Measurements from ENCODE around the gene NRXN2.

The NRXN2 gene

GRCh38 chr11:64629796-64630562, 93.0 kb downstream of the NRXN2 start:
- whole genome bisulfite sequencing, result 72% methylated on average over 56 of the region's 56 CpGs
- Histone ChIP-seq H3K4me1 (ENCODE audit: insufficient read depth, low read length) (peaks cover 6% of the 10 kb centered on the region), H3K27ac (ENCODE audit: low read depth, low read length) (no peak overlapping the region), H3K9ac (ENCODE audit: low read depth, low read length) (no peak overlapping the region), H3K4me3 (ENCODE audit: low read length) (peak overlapping the region; percentile 31; the same call in 1 of the 2 replicates), H3K36me3 (ENCODE audit: insufficient read depth, low read length) (no peaks in the 10 kb centered on the region), H3K9me3 (ENCODE audit: insufficient read depth, low read depth, low read length) (no peaks in the 10 kb centered on the region), H3K27me3 (ENCODE audit: insufficient read depth, low read length) (peaks cover 8% of the 10 kb centered on the region; the same call in 1 of the 2 replicates)

GRCh38 chr11:64629103-64629502, 93.9 kb downstream of the NRXN2 start:
- Histone ChIP-seq H3K9ac (ENCODE audit: low read depth, low read length) (no peak overlapping the region), H3K4me3 (ENCODE audit: low read length) (no peak overlapping the region), H3K27me3 (ENCODE audit: insufficient read depth, low read length) (peaks cover 8% of the 10 kb centered on the region; the same call in 1 of the 2 replicates), H3K9me3 (ENCODE audit: insufficient read depth, low read depth, low read length) (no peaks in the 10 kb centered on the region), H3K4me1 (ENCODE audit: insufficient read depth, low read length) (peaks cover 6% of the 10 kb centered on the region), H3K36me3 (ENCODE audit: insufficient read depth, low read length) (no peaks in the 10 kb centered on the region), H3K27ac (ENCODE audit: low read depth, low read length) (no peak overlapping the region)
- WGBS, result 88% methylated on average over 6 of the region's 6 CpGs

GRCh38 chr11:64628596-64628995, 94.4 kb downstream of the NRXN2 start:
- 93% methylated on average over 2 of the region's 2 CpGs for WGBS
- Histone ChIP-seq H3K9ac (ENCODE audit: low read depth, low read length) (no peak overlapping the region), H3K27me3 (ENCODE audit: insufficient read depth, low read length) (peaks cover 8% of the 10 kb centered on the region; the same call in 1 of the 2 replicates), H3K4me1 (ENCODE audit: insufficient read depth, low read length) (peaks cover 6% of the 10 kb centered on the region), H3K36me3 (ENCODE audit: insufficient read depth, low read length) (no peaks in the 10 kb centered on the region), H3K4me3 (ENCODE audit: low read length) (no peak overlapping the region), H3K9me3 (ENCODE audit: insufficient read depth, low read depth, low read length) (no peaks in the 10 kb centered on the region), H3K27ac (ENCODE audit: low read depth, low read length) (no peak overlapping the region)

- H3K36me3 ChIP-seq (ENCODE audit: insufficient read depth, low read length), result no peaks in the 10 kb centered on the region
- no peak overlapping the region for H3K9ac ChIP-seq (ENCODE audit: low read depth, low read length)
- H3K27me3 ChIP-seq (ENCODE audit: insufficient read depth, low read length), result peaks cover 8% of the 10 kb centered on the region; the same call in 1 of the 2 replicates
- no peak overlapping the region for H3K27ac ChIP-seq (ENCODE audit: low read depth, low read length)
- WGBS, result 92% methylated on average over 4 of the region's 4 CpGs
- no peak overlapping the region for H3K4me3 ChIP-seq (ENCODE audit: low read length)
- no peaks in the 10 kb centered on the region for H3K9me3 ChIP-seq (ENCODE audit: insufficient read depth, low read depth, low read length)
- H3K4me1 ChIP-seq (ENCODE audit: insufficient read depth, low read length), result peaks cover 6% of the 10 kb centered on the region
These were observed 95.6 kb downstream of the NRXN2 start for GRCh38 chr11:64627371-64627770.

- Histone ChIP-seq H3K27me3 (ENCODE audit: insufficient read depth, low read length) (peaks cover 8% of the 10 kb centered on the region; the same call in 1 of the 2 replicates), H3K9me3 (ENCODE audit: insufficient read depth, low read depth, low read length) (no peaks in the 10 kb centered on the region), H3K27ac (ENCODE audit: low read depth, low read length) (no peak overlapping the region), H3K36me3 (ENCODE audit: insufficient read depth, low read length) (no peaks in the 10 kb centered on the region), H3K9ac (ENCODE audit: low read depth, low read length) (no peak overlapping the region), H3K4me3 (ENCODE audit: low read length) (no peak overlapping the region), H3K4me1 (ENCODE audit: insufficient read depth, low read length) (peaks cover 6% of the 10 kb centered on the region)
- WGBS, result 84% methylated on average over 7 of the region's 9 CpGs
These were observed 96.4 kb downstream of the NRXN2 start for GRCh38 chr11:64626637-64627036.

- no peaks in the 10 kb centered on the region for H3K27me3 ChIP-seq (ENCODE audit: insufficient read depth, low read length)
- H3K4me1 ChIP-seq (ENCODE audit: insufficient read depth, low read length), result peaks cover 15% of the 10 kb centered on the region
- 93% methylated on average over 4 of the region's 4 CpGs for WGBS
These were observed 98.0 kb downstream of the NRXN2 start for GRCh38 chr11:64624883-64625481.

GRCh38 chr11:64622681-64623080, 100.3 kb downstream of the NRXN2 start:
- no peak overlapping the region for H3K27ac ChIP-seq (ENCODE audit: low read depth, low read length)

More at GRCh38 chr11:64624883-64625481, 98.0 kb downstream of the NRXN2 start:
- no peaks in the 10 kb centered on the region for H3K36me3 ChIP-seq (ENCODE audit: insufficient read depth, low read length)
- H3K4me3 ChIP-seq (ENCODE audit: low read length), result no peak overlapping the region
- no peaks in the 10 kb centered on the region for H3K9me3 ChIP-seq (ENCODE audit: insufficient read depth, low read depth, low read length)
- H3K9ac ChIP-seq (ENCODE audit: low read depth, low read length), result no peak overlapping the region
- no peak overlapping the region for H3K27ac ChIP-seq (ENCODE audit: low read depth, low read length)

GRCh38 chr11:64621283-64622019, 101.5 kb downstream of the NRXN2 start:
- Histone ChIP-seq H3K36me3 (ENCODE audit: insufficient read depth, low read length) (no peaks in the 10 kb centered on the region), H3K27me3 (ENCODE audit: insufficient read depth, low read length) (no peaks in the 10 kb centered on the region), H3K4me1 (ENCODE audit: insufficient read depth, low read length) (peaks cover 10% of the 10 kb centered on the region), H3K9ac (ENCODE audit: low read depth, low read length) (no peak overlapping the region), H3K9me3 (ENCODE audit: insufficient read depth, low read depth, low read length) (no peaks in the 10 kb centered on the region), H3K4me3 (ENCODE audit: low read length) (no peak overlapping the region), H3K27ac (ENCODE audit: low read depth, low read length) (no peak overlapping the region)
- 94% methylated on average over 5 of the region's 5 CpGs for WGBS

More at GRCh38 chr11:64622681-64623080, 100.3 kb downstream of the NRXN2 start:
- H3K9me3 ChIP-seq (ENCODE audit: insufficient read depth, low read depth, low read length), result no peaks in the 10 kb centered on the region
- H3K27me3 ChIP-seq (ENCODE audit: insufficient read depth, low read length), result no peaks in the 10 kb centered on the region
- H3K4me3 ChIP-seq (ENCODE audit: low read length), result no peak overlapping the region
- 95% methylated on average over 19 of the region's 19 CpGs for WGBS
- H3K4me1 ChIP-seq (ENCODE audit: insufficient read depth, low read length), result peaks cover 12% of the 10 kb centered on the region
- H3K36me3 ChIP-seq (ENCODE audit: insufficient read depth, low read length), result no peaks in the 10 kb centered on the region
- no peak overlapping the region for H3K9ac ChIP-seq (ENCODE audit: low read depth, low read length)

- H3K4me1 ChIP-seq (ENCODE audit: insufficient read depth, low read length), result peaks cover 10% of the 10 kb centered on the region
- H3K4me3 ChIP-seq (ENCODE audit: low read length), result no peak overlapping the region
- WGBS, result 79% methylated on average over 13 of the region's 13 CpGs
- H3K36me3 ChIP-seq (ENCODE audit: insufficient read depth, low read length), result no peaks in the 10 kb centered on the region
- no peaks in the 10 kb centered on the region for H3K27me3 ChIP-seq (ENCODE audit: insufficient read depth, low read length)
- no peak overlapping the region for H3K9ac ChIP-seq (ENCODE audit: low read depth, low read length)
- no peak overlapping the region for H3K27ac ChIP-seq (ENCODE audit: low read depth, low read length)
- H3K9me3 ChIP-seq (ENCODE audit: insufficient read depth, low read depth, low read length), result no peaks in the 10 kb centered on the region
These were observed 102.5 kb downstream of the NRXN2 start for GRCh38 chr11:64620381-64620971.

- H3K27me3 ChIP-seq (ENCODE audit: insufficient read depth, low read length), result no peaks in the 10 kb centered on the region
- no peak overlapping the region for H3K27ac ChIP-seq (ENCODE audit: low read depth, low read length)
- peaks cover 10% of the 10 kb centered on the region for H3K4me1 ChIP-seq (ENCODE audit: insufficient read depth, low read length)
- H3K9me3 ChIP-seq (ENCODE audit: insufficient read depth, low read depth, low read length), result no peaks in the 10 kb centered on the region
- no peaks in the 10 kb centered on the region for H3K36me3 ChIP-seq (ENCODE audit: insufficient read depth, low read length)
- WGBS, result 82% methylated on average over 5 of the region's 5 CpGs
- no peak overlapping the region for H3K4me3 ChIP-seq (ENCODE audit: low read length)
- no peak overlapping the region for H3K9ac ChIP-seq (ENCODE audit: low read depth, low read length)
These were observed 103.1 kb downstream of the NRXN2 start for GRCh38 chr11:64619811-64620380.
